HG03060 (cell line): ENCODE results near the gene FBXO31.

ENCODE experiments used
- ATAC-seq: cut with Tn5 transposase; IDR thresholded peaks from one replicate; pipeline ENCODE4 v1.9.1; 2021; ENCODE audit warnings: low read depth, moderate number of reproducible peaks; ENCODE audit not compliant: unreplicated experiment

The FBXO31 gene, protein sequence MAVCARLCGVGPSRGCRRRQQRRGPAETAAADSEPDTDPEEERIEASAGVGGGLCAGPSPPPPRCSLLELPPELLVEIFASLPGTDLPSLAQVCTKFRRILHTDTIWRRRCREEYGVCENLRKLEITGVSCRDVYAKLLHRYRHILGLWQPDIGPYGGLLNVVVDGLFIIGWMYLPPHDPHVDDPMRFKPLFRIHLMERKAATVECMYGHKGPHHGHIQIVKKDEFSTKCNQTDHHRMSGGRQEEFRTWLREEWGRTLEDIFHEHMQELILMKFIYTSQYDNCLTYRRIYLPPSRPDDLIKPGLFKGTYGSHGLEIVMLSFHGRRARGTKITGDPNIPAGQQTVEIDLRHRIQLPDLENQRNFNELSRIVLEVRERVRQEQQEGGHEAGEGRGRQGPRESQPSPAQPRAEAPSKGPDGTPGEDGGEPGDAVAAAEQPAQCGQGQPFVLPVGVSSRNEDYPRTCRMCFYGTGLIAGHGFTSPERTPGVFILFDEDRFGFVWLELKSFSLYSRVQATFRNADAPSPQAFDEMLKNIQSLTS

DNA sequence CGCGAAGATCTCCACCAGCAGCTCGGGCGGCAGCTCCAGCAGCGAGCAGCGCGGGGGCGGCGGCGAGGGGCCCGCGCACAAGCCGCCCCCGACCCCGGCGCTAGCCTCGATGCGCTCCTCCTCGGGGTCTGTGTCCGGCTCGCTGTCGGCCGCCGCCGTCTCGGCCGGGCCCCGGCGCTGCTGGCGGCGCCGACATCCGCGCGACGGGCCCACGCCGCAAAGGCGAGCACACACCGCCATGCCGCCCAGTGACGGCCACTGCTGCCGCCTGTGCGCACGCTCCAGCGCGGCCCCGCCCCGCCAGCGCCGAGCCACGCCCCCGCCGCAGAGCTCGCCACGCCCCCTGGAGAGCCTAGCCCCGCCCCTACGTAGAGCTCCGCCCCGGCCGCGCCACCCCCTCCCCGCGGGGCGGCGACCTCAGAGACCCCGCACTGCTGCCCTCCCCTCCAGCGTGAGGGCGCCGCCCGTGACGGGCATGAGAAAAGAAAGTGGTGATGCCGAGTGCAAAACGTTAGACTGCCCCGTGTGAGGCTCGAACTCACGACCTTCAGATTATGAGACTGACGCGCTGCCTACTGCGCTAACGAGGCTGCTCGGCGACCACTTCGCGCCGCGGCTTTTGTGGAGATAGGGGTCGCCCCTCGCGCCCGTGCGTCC lies at the start of gene FBXO31:
Gene FBXO31, minus strand, starts transcription at position 272 of the 657 bp plus-strand sequence. Its CDS starts 32 bp downstream, at position 240.
- peak; percentile 31 for ATAC-seq

DNA sequence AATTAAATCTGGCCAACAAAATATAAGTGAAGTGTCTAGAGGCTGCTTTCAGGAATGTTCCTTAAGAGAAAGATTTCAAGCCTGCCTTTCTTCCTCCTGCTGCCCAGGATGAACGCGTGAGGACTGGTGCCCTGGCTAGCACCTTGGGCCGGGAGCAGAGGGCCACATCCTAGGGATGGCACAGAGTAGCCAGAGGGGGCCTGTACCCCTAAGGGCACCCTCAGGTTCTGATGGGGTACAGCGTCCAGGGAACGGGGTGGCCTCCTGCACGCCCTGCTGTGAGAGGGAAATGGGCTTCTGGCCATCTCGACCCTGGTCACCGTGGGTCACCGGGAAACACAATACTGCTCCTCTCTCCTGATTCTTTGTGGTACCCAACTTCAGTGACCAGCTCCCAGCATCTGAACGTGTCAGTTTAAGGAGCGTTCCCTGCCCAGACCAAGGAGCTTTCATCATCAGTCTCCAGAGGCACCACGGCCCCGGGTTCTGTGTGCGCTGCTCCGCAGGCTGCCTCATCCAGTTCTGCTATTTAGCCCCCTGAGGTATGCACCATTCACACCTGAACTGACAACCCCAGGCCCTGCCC lies 48.8 kb upstream of the FBXO31 start:
- ATAC-seq = no peak

DNA sequence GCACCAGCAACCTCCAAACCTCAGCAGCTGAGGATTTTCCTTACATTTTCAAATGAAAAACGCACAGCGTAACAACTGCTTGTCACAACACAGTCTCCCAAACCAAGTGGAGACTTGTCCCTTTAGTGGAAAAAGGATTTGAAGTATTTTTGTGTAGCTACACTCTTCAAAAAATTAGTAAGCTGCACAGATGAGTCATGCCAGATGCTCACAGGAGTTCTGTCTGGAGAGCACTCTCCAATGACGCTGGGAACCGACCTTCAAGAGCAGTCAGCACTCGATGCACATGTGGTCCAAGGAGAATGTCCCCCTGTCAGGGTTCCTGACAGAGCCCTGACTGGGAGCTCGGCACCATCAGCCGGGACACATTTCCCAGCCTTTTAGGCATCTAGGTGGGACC lies 48.4 kb upstream of the FBXO31 start:
- ATAC-seq = no peak

DNA sequence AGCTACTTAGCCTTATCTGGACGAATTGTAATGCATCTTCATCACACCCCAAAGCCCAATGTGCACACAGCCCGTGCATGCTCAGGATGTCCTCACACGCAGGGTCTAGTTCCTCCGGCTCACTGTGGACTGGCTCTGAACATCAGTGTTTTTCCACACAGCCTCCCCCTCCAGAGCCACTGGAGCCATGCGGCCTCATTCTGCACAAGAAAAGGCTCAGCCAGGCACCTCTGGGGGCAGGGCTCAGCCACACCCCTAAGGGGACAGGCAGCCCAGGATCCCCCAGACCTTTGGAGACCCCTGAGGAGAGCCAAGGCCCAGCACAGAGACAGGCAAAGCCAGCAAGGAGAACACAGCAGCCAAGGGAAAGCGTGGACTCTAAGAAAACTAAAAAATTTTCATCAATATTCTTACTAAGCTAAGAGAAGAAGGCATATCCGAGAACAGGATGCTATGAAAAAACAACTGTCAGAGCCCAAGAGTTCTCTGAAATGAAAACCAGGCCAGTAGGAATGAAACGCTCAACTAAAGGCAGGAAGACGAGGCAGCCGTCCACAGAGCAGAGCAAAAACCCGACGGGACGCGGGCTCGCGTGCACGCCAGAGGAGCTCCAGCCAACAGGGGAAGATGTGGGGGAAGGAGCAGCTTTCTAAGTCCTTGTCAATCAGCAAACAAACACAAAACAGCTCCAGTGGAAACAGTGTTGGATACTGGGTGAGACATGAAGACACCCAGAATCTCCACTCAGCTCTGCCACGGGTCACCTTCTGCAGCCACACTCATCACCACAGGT lies 43.0 kb upstream of the FBXO31 start:
- no peak for ATAC-seq

DNA sequence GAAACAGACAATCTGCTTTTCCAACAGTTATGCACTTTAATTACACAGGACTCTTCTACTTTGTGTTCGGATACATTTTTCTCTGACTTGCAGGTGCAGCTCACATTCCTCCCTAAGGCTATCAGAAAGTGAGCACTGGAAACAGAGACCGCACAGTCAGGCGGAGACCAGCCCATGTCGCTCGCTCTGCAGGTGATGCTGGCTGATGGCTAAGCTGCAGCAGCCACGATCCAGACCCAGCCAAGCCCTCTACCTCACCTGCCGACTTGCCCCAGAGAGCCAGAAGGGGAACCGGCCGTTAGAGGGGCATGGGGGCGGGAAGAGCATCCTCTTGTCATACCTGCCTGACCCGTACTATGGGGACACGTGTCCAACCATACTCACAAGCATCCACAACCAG lies 42.4 kb upstream of the FBXO31 start:
- no peak for ATAC-seq

DNA sequence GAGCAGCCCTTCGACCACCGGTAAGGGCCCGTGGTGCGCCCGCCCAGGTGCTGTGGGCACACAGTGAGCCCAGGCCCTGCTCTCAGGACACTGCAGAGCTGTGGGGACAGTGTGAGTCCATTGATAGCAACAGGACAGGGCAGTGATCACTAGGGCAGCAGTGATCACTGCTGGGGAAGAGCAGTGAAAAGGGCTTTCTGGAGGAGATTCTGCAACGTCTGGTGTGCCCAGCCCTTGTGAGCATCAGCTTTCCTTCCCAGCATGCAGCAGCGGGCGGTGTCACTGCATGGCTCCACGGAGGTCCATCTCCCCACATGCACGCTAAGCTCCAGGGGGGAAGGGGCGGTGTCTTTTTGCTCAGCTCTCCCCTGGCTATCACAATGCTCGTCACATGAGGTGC lies 40.7 kb upstream of the FBXO31 start:
- ATAC-seq = no peak

DNA sequence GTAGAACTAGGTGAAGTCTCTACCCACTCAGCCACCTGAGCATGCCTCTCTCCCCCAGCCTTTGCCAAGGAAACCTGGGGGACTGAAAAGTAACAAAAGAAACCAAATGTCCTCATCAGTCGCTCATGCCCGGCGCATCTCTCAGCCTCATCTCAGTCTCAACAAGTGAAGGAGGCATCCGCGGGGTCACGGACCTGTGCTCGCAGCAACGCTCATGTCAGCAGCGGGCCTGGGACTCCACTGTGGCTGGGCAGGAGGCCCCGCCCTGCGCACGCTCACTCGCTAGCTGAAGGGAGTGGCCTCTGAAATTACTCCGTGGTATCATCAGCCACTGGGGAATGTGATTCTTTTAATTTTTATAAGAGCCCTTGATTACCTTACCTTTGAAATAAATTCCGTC lies 39.9 kb upstream of the FBXO31 start:
- ATAC-seq = no peak

DNA sequence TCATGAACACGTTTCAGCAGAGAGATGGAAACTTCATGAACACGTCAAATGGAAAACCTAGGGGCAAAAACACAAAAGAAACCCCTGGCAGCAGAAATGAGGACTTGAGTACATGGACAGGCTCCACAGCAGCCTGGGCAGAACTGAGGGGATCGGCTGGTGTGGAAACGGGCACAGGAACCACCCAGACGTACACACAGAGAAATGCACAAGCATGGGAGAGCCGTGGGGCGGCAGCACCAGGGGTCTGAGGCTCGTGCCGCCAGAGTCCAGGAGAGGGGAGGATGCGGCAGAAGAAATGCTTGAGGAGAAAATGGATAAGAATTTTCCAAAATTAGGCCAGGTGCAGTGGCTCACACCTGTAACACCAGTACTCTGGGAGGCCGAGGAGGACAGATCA lies 38.5 kb upstream of the FBXO31 start:
- no peak for ATAC-seq

DNA sequence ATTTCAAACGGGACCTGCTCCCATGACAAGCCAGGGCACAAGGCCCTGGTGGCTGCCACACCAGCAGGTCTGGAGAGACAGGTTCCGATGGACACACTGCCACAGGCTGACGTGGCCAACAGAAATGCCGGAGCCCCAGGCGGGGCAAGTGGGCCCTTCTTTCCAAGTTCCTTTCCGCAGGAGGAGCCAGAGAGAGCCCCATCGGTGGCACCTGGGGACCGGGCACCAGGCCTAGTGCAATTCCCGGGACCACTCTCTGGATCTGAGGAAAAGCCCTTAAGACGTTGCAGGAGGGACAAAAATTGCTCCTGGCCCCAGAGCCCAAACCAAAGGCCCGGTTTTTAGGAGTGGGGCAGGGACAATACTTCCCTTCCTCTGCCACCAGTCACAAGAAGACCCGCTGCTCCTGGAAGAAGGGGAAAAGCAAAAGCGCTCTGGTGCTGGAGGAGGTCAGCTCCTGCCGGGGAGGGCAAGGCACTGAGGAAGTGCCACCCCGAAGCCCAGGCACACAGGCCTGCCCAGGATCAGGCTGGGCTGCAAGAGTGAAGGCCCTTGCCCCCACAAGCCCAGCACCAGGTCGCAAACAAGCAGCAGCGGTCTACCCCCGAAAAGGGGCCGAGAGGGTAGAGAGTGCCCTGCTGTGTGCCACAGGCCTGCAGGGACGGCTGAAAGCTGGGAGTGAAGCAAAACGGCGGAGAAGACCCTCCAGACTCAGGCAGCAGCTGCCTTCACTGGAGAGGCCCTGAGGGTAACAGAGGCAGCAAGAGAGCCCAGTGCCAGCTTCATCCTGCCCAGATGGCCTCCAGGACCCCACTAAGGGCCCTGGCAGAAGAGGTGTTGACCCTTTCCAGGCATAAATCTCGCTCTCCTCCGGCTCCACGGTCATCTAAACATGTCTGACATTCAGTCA lies 37.7 kb upstream of the FBXO31 start:
- ATAC-seq = no peak

DNA sequence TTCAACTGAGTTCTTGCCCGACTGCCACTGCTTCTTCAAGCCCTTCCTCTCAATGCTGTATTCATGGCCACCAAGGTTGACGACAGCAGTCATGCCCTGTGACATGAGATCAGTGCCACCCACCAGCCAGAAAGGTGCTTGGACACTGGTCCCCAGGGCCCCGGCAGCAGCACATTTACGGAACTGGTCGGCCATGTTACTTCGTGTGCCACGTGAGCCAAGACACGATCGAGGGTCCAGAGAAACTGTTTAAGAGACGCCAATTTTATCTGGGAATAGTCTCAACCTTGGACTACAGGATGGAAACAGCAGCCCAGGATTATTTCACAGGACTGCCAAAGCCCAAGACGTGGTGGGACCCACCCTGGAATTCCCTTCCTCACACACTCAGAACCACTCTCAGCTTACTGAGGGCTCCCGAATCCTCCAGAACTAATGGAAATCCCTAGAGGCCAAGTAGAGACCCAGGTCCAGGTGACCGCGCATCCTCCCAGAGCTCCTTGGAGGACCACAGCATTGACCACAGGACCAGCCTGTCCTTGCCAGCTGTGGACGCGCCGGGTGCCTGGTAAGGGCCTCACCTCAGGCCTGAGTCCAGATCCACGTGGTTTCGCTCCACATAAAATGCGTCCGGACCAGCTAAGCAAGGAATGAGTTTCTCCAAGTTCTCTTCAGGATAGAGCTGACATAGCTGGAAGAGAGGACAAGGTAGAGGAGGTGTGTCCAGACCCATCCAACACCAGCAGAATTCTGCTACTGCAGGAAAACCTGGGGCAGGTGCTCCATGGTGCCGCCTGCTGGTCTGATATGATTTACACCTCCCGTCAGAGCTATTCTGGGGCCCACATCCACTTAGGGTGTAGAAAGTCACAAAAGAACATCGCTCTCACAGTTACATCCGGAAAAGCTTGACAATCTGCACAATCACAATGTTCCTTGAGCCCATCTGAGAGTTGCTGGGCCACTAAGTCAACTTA lies 36.7 kb upstream of the FBXO31 start:
- ATAC-seq = no peak

DNA sequence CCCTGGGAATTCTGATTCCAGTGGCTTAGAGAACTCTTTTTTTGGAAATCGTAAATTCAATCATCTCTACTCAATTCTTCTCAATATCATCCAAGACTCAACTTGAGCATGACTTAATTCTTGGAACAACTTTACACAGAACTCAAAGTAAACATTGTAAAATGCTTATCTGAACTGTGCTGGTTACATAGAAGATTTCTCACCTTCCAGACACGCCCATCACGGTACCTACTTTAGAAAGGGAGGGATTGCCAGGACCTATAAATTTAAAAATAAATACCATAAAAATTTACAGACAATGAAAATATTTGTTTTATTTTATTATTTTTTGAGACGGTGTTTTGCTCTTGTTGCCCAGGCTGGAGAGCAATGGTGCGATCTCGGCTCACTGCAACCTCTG lies 35.1 kb upstream of the FBXO31 start:
- ATAC-seq = no peak

DNA sequence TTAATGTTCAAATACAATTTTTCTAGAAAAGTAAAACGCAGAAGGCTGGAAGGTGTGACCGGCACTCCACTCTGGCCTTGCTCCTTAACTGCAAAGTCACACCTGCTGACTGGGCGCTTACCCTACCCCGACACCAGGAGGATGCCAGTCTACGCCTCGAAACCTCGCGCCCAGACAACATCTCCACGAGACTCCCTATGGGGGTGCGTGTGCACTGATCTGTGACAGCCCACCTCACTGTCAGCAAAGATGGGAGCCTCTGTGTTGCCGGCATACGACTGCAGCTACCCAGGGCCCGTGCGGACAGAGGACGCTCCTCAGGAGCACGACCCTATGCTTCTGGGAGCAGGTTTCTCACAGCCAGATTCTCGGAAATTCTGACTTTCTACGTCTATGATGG lies 34.6 kb upstream of the FBXO31 start:
- ATAC-seq = no peak

DNA sequence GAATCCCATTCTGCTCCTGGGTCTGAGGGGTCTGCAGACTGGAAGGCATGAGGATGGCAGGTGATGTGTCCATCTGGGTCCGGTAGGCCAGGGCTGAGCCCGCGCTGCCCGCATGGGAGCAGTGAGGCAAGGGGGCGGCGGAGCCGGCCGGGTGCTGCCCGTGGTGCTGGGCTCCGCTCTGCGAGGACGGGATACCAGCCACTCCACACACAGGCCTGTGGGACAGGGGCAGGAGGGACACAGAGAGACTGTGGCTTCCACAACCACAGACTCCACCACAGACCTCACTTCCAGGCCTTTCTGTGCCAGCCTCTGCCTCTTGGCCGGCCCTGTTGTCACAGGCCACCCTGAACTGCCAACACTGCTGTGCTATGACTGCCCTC lies 33.9 kb upstream of the FBXO31 start:
- ATAC-seq = no peak

DNA sequence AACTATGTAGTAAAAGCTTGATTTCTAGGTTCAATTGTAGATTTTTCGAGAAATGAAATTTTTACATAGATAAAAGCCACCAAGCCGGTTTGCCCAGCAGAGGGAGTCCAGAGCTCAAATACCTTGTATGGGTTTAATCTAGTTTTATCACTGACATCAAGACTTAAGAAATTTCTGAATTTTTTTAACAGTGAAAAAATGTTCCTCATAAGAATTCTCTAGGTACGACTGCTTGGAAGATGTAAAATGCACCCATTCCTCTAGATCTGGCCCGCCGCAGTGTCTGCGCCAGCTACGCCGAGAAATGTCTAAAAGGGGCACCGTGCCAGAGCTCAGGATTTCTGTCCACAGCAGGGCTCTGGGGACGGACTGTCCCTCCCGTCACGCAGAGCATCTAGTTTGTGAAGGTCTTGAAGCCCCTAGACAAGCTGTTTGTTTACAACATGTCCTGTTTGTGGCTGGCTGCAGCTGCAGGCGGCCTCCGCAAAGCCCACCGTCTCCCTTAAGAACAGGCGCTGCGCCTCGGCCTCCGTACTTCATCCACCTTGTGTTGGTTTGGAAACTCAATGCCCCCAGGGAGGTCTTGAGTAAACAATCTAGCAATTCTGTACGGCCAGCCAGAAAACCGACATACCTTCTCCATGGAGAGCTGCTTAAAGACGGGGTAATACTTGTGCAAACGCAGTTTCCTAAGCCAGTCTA lies 33.4 kb upstream of the FBXO31 start:
- no peak for ATAC-seq

DNA sequence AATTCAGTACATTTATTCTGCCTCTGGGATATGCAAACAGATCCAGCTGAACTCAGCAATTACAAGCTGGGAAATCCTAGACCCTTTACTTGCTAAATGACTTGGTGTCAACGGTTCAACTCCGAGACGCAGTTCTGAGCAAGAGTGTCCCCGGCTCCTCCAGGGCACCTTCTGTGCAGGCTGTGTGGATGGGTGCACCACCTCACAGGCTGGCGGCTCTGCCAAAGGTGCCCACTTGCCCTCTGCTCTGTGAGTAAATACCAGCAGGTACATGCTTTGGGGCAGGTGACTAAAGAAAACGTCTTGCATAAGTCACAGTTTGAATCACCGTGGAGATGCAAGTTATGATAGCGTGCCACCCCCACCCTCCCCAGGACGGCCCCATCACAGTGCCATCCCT lies 31.9 kb upstream of the FBXO31 start:
- ATAC-seq = no peak

DNA sequence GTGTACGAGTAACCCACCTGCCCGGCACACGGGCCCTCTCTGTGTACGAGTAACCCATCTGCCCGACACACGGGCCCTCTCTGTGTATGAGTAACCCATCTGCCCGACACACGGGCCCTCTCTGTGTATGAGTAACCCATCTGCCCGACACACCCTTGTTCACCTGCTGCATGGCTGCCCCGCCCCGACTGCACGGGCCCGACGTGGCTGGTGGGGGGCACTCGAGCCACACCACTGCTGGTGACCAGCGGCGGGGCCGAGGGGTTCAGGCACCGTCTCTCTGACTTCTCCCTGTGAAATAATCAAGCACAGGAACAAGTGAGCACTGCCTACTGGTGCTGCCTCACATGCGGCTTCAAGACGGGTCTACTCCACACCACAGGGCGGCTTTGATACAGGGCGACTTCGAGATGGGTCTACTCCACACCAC lies 30.7 kb upstream of the FBXO31 start:
- ATAC-seq = no peak

DNA sequence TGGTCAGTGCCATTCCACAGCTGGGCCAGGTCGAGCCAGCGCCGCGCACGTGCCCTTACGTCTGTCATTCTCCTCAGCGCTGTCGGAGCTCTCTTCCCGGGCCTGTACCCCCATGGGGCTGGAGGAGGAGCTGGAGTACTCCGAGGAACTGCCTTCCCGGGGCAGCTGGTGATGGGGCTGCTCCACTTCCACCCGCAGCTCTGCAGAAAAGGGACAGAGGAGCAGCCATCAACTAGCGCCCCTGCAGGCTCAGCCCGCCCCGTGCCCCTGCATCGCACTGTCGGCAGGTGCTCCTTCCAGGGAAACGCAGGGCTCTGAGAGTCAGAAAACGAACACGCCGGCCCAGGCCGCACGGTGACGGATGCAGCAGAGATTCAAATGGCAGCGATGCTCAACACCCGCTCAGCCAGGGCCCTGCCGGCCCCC lies 29.4 kb upstream of the FBXO31 start:
- ATAC-seq = no peak
